Muscle layer of colon (tissue), 2 donors: ENCODE data around the gene RBM47.
"Not testable (repeated sequence)": the region's sequence is repeated elsewhere in the genome, so short reads cannot be mapped to it uniquely, and the experiment has no call there.

Experiments used
- H3K27ac ChIP-seq: one replicate; pipeline ENCODE4 v1.7.0; 2013; ENCODE audit warnings: low read depth, mild to moderate bottlenecking, low read length, moderate library complexity
- H3K27me3 ChIP-seq, 2 donors: one replicate each; pipeline ENCODE4 v1.7.0; 2013; ENCODE audit warnings: low read length in 2 of 2, mild to moderate bottlenecking in 2 of 2; ENCODE audit not compliant: insufficient read depth in 2 of 2, control insufficient read depth in 1 of 2
- H3K36me3 ChIP-seq: one replicate; pipeline ENCODE4 v1.7.0; 2013; ENCODE audit warnings: mild to moderate bottlenecking, low read length; ENCODE audit not compliant: insufficient read depth
- H3K4me1 ChIP-seq: one replicate; pipeline ENCODE4 v1.7.0; 2013; ENCODE audit warnings: mild to moderate bottlenecking, low read length; ENCODE audit not compliant: insufficient read depth
- H3K4me3 ChIP-seq, 2 donors: one replicate each; pipeline ENCODE4 v1.7.0; 2013; ENCODE audit warnings: low read length in 2 of 2, low read depth in 1 of 2, mild to moderate bottlenecking in 1 of 2, moderate library complexity in 1 of 2
- H3K9ac ChIP-seq: one replicate; pipeline ENCODE4 v1.7.0; 2013; ENCODE audit warnings: low read length
- H3K9me3 ChIP-seq: one replicate; pipeline ENCODE4 v1.7.0; 2013; ENCODE audit warnings: mild to moderate bottlenecking, low read length
- donor health status: abdominal sarcoma.
- donor health status: Adenocarcinoma of cecum.

RBM47 gene

GRCh38 chr4:40545487-40545886 is 84.2 kb downstream of the RBM47 start:
- H3K27ac ChIP-seq, H3K9me3 ChIP-seq, H3K4me1 ChIP-seq, H3K36me3 ChIP-seq, H3K27me3 ChIP-seq, H3K9ac ChIP-seq, H3K4me3 ChIP-seq: not testable (repeated sequence)

- no peaks in the 10 kb centered on the region for H3K4me1 ChIP-seq
- H3K27me3 ChIP-seq: no peaks in the 10 kb centered on the region
- no peaks in the 10 kb centered on the region for H3K9me3 ChIP-seq
- H3K4me3 ChIP-seq: no peak overlapping the region
- H3K9ac ChIP-seq: no peak overlapping the region
- H3K36me3 ChIP-seq: no peaks in the 10 kb centered on the region
- no peak overlapping the region for H3K27ac ChIP-seq
These were observed 85.4 kb downstream of the RBM47 start for GRCh38 chr4:40544221-40544620.

- Histone ChIP-seq H3K9ac (no peak overlapping the region), H3K9me3 (no peaks in the 10 kb centered on the region), H3K27me3 (no peaks in the 10 kb centered on the region), H3K4me1 (no peaks in the 10 kb centered on the region), H3K4me3 (no peak overlapping the region), H3K27ac (no peak overlapping the region), H3K36me3 (no peaks in the 10 kb centered on the region)
These were observed 88.9 kb downstream of the RBM47 start for GRCh38 chr4:40540800-40541199.

GRCh38 chr4:40536032-40536431 is 93.6 kb downstream of the RBM47 start:
- Histone ChIP-seq H3K4me1 (no peaks in the 10 kb centered on the region), H3K27ac (no peak overlapping the region), H3K27me3 (no peaks in the 10 kb centered on the region), H3K9ac (no peak overlapping the region), H3K4me3 (no peak overlapping the region), H3K36me3 (no peaks in the 10 kb centered on the region), H3K9me3 (no peaks in the 10 kb centered on the region)

GRCh38 chr4:40531636-40532023 is 98.0 kb downstream of the RBM47 start:
- H3K9me3 ChIP-seq: no peaks in the 10 kb centered on the region
- H3K27ac ChIP-seq: no peak overlapping the region

GRCh38 chr4:40530961-40531635 is 98.6 kb downstream of the RBM47 start:
- Histone ChIP-seq H3K27me3 (no peaks in the 10 kb centered on the region), H3K4me1 (peaks cover 2% of the 10 kb centered on the region), H3K27ac (no peak overlapping the region), H3K36me3 (no peaks in the 10 kb centered on the region), H3K4me3 (no peak overlapping the region), H3K9me3 (no peaks in the 10 kb centered on the region), H3K9ac (no peak overlapping the region)

More at GRCh38 chr4:40531636-40532023, 98.0 kb downstream of the RBM47 start:
- no peaks in the 10 kb centered on the region for H3K27me3 ChIP-seq
- no peak overlapping the region for H3K9ac ChIP-seq
- H3K4me1 ChIP-seq: no peaks in the 10 kb centered on the region
- no peak overlapping the region for H3K4me3 ChIP-seq
- no peaks in the 10 kb centered on the region for H3K36me3 ChIP-seq

GRCh38 chr4:40526741-40527140 is 102.9 kb downstream of the RBM47 start:
- H3K4me3 ChIP-seq: no peak overlapping the region
- H3K27me3 ChIP-seq: no peaks in the 10 kb centered on the region
- no peak overlapping the region for H3K9ac ChIP-seq
- peaks cover 9% of the 10 kb centered on the region for H3K4me1 ChIP-seq
- no peak overlapping the region for H3K27ac ChIP-seq
- H3K36me3 ChIP-seq: no peaks in the 10 kb centered on the region
- no peaks in the 10 kb centered on the region for H3K9me3 ChIP-seq

- Histone ChIP-seq H3K27me3 (no peaks in the 10 kb centered on the region), H3K4me1 (peaks cover 9% of the 10 kb centered on the region), H3K36me3 (no peaks in the 10 kb centered on the region), H3K9me3 (no peaks in the 10 kb centered on the region), H3K4me3 (no peak overlapping the region), H3K9ac (no peak overlapping the region), H3K27ac (no peak overlapping the region)
These were observed 103.7 kb downstream of the RBM47 start for GRCh38 chr4:40525752-40526598.

- Histone ChIP-seq H3K9ac (no peak overlapping the region), H3K36me3 (no peaks in the 10 kb centered on the region), H3K4me3 (no peak overlapping the region), H3K27ac (no peak overlapping the region), H3K4me1 (peaks cover 9% of the 10 kb centered on the region), H3K9me3 (no peaks in the 10 kb centered on the region), H3K27me3 (no peaks in the 10 kb centered on the region)
These were observed 105.2 kb downstream of the RBM47 start for GRCh38 chr4:40524366-40525041.

- Histone ChIP-seq H3K9me3 (no peaks in the 10 kb centered on the region), H3K27me3 (no peaks in the 10 kb centered on the region), H3K27ac (no peak overlapping the region), H3K36me3 (no peaks in the 10 kb centered on the region), H3K9ac (no peak overlapping the region), H3K4me3 (no peak overlapping the region), H3K4me1 (peaks cover 9% of the 10 kb centered on the region)
These were observed 106.1 kb downstream of the RBM47 start for GRCh38 chr4:40523581-40523980.

- H3K4me3 ChIP-seq: no peak overlapping the region
- H3K27me3 ChIP-seq: no peaks in the 10 kb centered on the region
- H3K36me3 ChIP-seq: no peaks in the 10 kb centered on the region
- H3K9me3 ChIP-seq: no peaks in the 10 kb centered on the region
- H3K9ac ChIP-seq: no peak overlapping the region
- H3K4me1 ChIP-seq: peaks cover 9% of the 10 kb centered on the region
- H3K27ac ChIP-seq: no peak overlapping the region
These were observed 107.7 kb downstream of the RBM47 start for GRCh38 chr4:40521957-40522356.
